ENCODE results near the gene TLR10.
"Not testable (repeated sequence)": the region's sequence is repeated elsewhere in the genome, so short reads cannot be mapped to it uniquely, and the experiment has no call there.

The TLR10 gene

GRCh38 chr4:38815885-38816782 lies 33.3 kb upstream of the TLR10 start:
- H3K36me3 ChIP-seq (ENCODE audit: control insufficient read depth, insufficient read depth, low read length): no peaks in the 10 kb centered on the region
- H3K4me1 ChIP-seq (ENCODE audit: control insufficient read depth, insufficient read depth, low read length, poor library complexity, severe bottlenecking): no peaks in the 10 kb centered on the region
- peaks cover 8% of the 10 kb centered on the region for H3K9me3 ChIP-seq (ENCODE audit: control insufficient read depth, low read length)
- H3K27ac ChIP-seq (ENCODE audit: low read depth, low read length, severe bottlenecking): no peak overlapping the region
- 97 to 100% methylated on average over 2 of the region's 3 CpGs for WGBS, 2 experiments (ENCODE audit: insufficient coverage in 2 of 2)
- no peak overlapping the region for H3K4me3 ChIP-seq (ENCODE audit: extremely low read depth, insufficient read depth, low read length, poor library complexity, severe bottlenecking)

GRCh38 chr4:38814386-38814785 lies 31.6 kb upstream of the TLR10 start:
- 100% methylated on average over 1 of the region's 3 CpGs; no CpG with 5 or more reads in 1 of the 2 experiments for WGBS, 2 experiments (ENCODE audit: insufficient coverage in 2 of 2)

GRCh38 chr4:38811297-38811696 lies 28.5 kb upstream of the TLR10 start:
- 89 to 96% methylated on average over 5 to 6 of the region's 6 CpGs for WGBS, 2 experiments (ENCODE audit: insufficient coverage in 2 of 2)
- H3K36me3 ChIP-seq (ENCODE audit: control insufficient read depth, insufficient read depth, low read length): no peaks in the 10 kb centered on the region
- H3K9me3 ChIP-seq (ENCODE audit: control insufficient read depth, low read length): peaks cover 8% of the 10 kb centered on the region
- no peak overlapping the region for H3K4me3 ChIP-seq (ENCODE audit: extremely low read depth, insufficient read depth, low read length, poor library complexity, severe bottlenecking)
- H3K27ac ChIP-seq (ENCODE audit: low read depth, low read length, severe bottlenecking): no peak overlapping the region
- H3K4me1 ChIP-seq (ENCODE audit: control insufficient read depth, insufficient read depth, low read length, poor library complexity, severe bottlenecking): no peaks in the 10 kb centered on the region

More at GRCh38 chr4:38814386-38814785, 31.6 kb upstream of the TLR10 start:
- no peaks in the 10 kb centered on the region for H3K4me1 ChIP-seq (ENCODE audit: control insufficient read depth, insufficient read depth, low read length, poor library complexity, severe bottlenecking)
- peaks cover 8% of the 10 kb centered on the region for H3K9me3 ChIP-seq (ENCODE audit: control insufficient read depth, low read length)
- no peak overlapping the region for H3K4me3 ChIP-seq (ENCODE audit: extremely low read depth, insufficient read depth, low read length, poor library complexity, severe bottlenecking)
- no peak overlapping the region for H3K27ac ChIP-seq (ENCODE audit: low read depth, low read length, severe bottlenecking)
- H3K36me3 ChIP-seq (ENCODE audit: control insufficient read depth, insufficient read depth, low read length): no peaks in the 10 kb centered on the region

GRCh38 chr4:38807462-38807861 lies 24.7 kb upstream of the TLR10 start:
- not testable (repeated sequence) for H3K4me1 ChIP-seq (ENCODE audit: control insufficient read depth, insufficient read depth, low read length, poor library complexity, severe bottlenecking); H3K27ac ChIP-seq (ENCODE audit: low read depth, low read length, severe bottlenecking); H3K9me3 ChIP-seq (ENCODE audit: control insufficient read depth, low read length); H3K4me3 ChIP-seq (ENCODE audit: extremely low read depth, insufficient read depth, low read length, poor library complexity, severe bottlenecking); H3K36me3 ChIP-seq (ENCODE audit: control insufficient read depth, insufficient read depth, low read length)
- WGBS, 2 experiments (ENCODE audit: insufficient coverage in 2 of 2): 95% methylated on average over 10 to 23 of the region's 29 CpGs

GRCh38 chr4:38806251-38806650 lies 23.5 kb upstream of the TLR10 start:
- H3K36me3 ChIP-seq (ENCODE audit: control insufficient read depth, insufficient read depth, low read length); H3K27ac ChIP-seq (ENCODE audit: low read depth, low read length, severe bottlenecking); H3K9me3 ChIP-seq (ENCODE audit: control insufficient read depth, low read length); H3K4me3 ChIP-seq (ENCODE audit: extremely low read depth, insufficient read depth, low read length, poor library complexity, severe bottlenecking); H3K4me1 ChIP-seq (ENCODE audit: control insufficient read depth, insufficient read depth, low read length, poor library complexity, severe bottlenecking): not testable (repeated sequence)
- WGBS, 2 experiments (ENCODE audit: insufficient coverage in 2 of 2): 89 to 98% methylated on average over 7 of the region's 9 CpGs

GRCh38 chr4:38805530-38806145 lies 22.8 kb upstream of the TLR10 start:
- WGBS, 2 experiments (ENCODE audit: insufficient coverage in 2 of 2): 89 to 100% methylated on average over 4 of the region's 5 CpGs
- Histone ChIP-seq H3K4me3 (ENCODE audit: extremely low read depth, insufficient read depth, low read length, poor library complexity, severe bottlenecking) (no peak overlapping the region), H3K27ac (ENCODE audit: low read depth, low read length, severe bottlenecking) (no peak overlapping the region), H3K36me3 (ENCODE audit: control insufficient read depth, insufficient read depth, low read length) (no peaks in the 10 kb centered on the region), H3K4me1 (ENCODE audit: control insufficient read depth, insufficient read depth, low read length, poor library complexity, severe bottlenecking) (no peaks in the 10 kb centered on the region), H3K9me3 (ENCODE audit: control insufficient read depth, low read length) (peaks cover 9% of the 10 kb centered on the region)

GRCh38 chr4:38804654-38805295 lies 22.0 kb upstream of the TLR10 start, which contains the start of gene TLR1:
Gene TLR1 (minus strand): TSS chr4:38804791. CDS start chr4:38798831, 5,960 bp downstream.
- Histone ChIP-seq H3K4me3 (ENCODE audit: extremely low read depth, insufficient read depth, low read length, poor library complexity, severe bottlenecking) (no peak within 1 kb of the TSS), H3K27ac (ENCODE audit: low read depth, low read length, severe bottlenecking) (no peak within 1 kb of the TSS)
- WGBS, 2 experiments (ENCODE audit: insufficient coverage in 2 of 2): 90% methylated on average over 2 of the region's 7 CpGs; no CpG with 5 or more reads in 1 of the 2 experiments

GRCh38 chr4:38803833-38804653 lies 21.3 kb upstream of the TLR10 start:
- Histone ChIP-seq H3K36me3 (ENCODE audit: control insufficient read depth, insufficient read depth, low read length) (no peaks in the 10 kb centered on the region), H3K9me3 (ENCODE audit: control insufficient read depth, low read length) (peaks cover 9% of the 10 kb centered on the region), H3K4me3 (ENCODE audit: extremely low read depth, insufficient read depth, low read length, poor library complexity, severe bottlenecking) (no peak overlapping the region), H3K4me1 (ENCODE audit: control insufficient read depth, insufficient read depth, low read length, poor library complexity, severe bottlenecking) (no peaks in the 10 kb centered on the region), H3K27ac (ENCODE audit: low read depth, low read length, severe bottlenecking) (no peak overlapping the region)
- WGBS, 2 experiments (ENCODE audit: insufficient coverage in 2 of 2): 75 to 83% methylated on average over 1 to 2 of the region's 6 CpGs

More at GRCh38 chr4:38804654-38805295, 22.0 kb upstream of the TLR10 start, which contains the start of gene TLR1:
- Histone ChIP-seq H3K9me3 (ENCODE audit: control insufficient read depth, low read length) (peaks cover 9% of the 10 kb centered on the region), H3K4me1 (ENCODE audit: control insufficient read depth, insufficient read depth, low read length, poor library complexity, severe bottlenecking) (no peaks in the 10 kb centered on the region), H3K36me3 (ENCODE audit: control insufficient read depth, insufficient read depth, low read length) (no peaks in the 10 kb centered on the region)

- Histone ChIP-seq H3K4me1 (ENCODE audit: control insufficient read depth, insufficient read depth, low read length, poor library complexity, severe bottlenecking) (no peaks in the 10 kb centered on the region), H3K9me3 (ENCODE audit: control insufficient read depth, low read length) (peaks cover 9% of the 10 kb centered on the region), H3K36me3 (ENCODE audit: control insufficient read depth, insufficient read depth, low read length) (no peaks in the 10 kb centered on the region), H3K27ac (ENCODE audit: low read depth, low read length, severe bottlenecking) (no peak overlapping the region), H3K4me3 (ENCODE audit: extremely low read depth, insufficient read depth, low read length, poor library complexity, severe bottlenecking) (no peak overlapping the region)
- 92% methylated on average over 9 to 10 of the region's 15 CpGs for WGBS, 2 experiments (ENCODE audit: insufficient coverage in 2 of 2)
These were observed 20.0 kb upstream of the TLR10 start for GRCh38 chr4:38802561-38803355.

Measured in mesodermal cell (in vitro differentiated cells).